GM18907 (cell line): Measurements from ENCODE around the gene ZC3H12A.
"Not testable (repeated sequence)": the region's sequence is repeated elsewhere in the genome, so short reads cannot be mapped to it uniquely, and the experiment has no call there.

Source experiments
- ATAC-seq: cut with Tn5 transposase; IDR thresholded peaks from one replicate; pipeline ENCODE4 v1.9.1; 2021; ENCODE audit warnings: mild to moderate bottlenecking, moderate library complexity; ENCODE audit not compliant: unreplicated experiment

Gene ZC3H12A

DNA sequence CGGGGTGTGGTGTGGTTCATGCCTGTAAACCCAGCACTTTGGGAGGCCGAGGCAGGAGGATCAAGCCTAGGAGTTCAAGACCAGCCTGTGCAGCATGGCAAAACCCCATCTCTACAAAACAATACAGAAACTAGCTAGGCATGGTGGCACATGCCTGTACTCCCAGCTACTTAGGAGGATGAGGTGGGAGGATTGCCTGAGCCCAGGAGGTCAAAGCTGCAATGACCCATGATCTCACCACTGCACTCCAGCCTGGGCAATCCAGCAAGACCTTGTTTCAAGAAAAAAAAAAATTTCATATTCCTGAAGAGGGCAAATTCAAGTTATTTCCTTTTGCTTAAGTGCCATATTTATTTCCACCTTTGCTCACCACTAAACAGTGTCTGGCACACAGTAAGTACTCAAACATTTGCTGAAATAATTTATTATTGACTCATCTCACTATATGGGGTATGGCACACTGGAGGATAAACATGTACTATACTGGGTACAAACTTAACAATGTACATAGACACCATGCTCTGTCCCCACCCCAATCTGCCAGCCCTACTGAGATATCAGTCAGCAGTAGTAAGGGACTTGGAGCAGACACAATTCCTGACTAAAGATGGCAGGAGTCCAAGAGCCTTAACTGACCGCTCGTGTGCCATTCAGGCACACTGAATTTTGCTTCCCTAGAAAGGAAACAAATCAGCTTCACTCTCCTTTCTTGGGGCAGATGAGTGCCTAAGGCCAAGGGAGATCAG, 24.7 kb downstream of the ZC3H12A start:
- ATAC-seq, result no peak

DNA sequence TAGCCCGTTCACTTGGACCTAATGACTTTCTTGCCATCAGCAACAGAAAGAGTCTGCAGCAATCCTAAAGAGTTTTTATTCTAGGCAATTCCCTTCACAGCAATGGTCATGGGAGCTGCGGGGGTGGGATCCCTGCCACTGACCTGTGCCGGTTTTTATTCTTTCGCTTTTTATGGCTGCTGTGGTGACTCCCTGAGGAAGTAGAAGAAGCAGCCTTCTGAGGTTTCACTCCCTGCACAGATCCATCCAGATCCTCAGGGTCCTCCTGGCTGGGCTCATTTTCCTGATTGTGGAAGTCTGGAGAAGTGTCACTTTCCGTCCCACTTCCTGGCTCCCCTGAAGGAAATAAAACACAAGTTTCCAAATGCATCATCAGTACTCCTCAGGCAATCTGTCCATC, 27.3 kb downstream of the ZC3H12A start:
- no peak for ATAC-seq

DNA sequence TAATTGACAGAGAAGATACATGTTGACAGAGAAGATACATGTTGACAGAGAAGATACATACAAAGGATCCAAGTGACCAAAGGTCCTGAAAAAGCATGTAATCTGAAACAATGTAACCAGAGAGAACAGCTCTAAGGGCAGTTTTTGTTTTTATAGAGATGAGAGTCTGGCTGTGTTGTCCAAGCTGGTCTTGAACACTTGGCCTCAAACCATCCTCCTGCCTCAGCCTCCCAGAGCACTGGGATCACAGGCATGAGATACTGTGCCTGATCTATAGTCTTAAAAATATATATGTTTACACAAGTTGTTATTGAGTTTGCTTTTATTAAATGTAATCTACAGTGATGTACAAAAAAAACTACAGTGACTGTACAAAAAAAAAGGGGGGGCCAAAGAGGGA, 27.7 kb downstream of the ZC3H12A start:
- no peak for ATAC-seq

DNA sequence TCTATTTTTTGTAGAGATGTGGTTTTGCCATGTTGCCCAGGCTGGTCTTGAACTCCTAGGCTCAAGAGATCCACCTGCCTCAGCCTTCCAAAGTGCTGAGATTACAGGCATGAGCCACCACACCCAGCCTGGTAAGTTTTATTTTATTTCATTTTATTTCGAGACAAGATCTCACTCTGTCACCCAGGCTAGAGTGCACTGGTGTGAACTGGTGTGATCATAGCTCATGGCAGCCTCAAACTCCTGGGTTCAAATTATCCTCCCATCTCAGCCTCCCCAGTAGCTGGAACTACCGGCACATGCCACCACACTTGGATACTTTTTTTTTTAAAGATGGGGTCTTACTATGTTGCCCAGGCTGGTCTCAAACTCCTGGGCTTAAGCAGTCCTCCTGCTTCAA, 28.4 kb downstream of the ZC3H12A start:
- not testable (repeated sequence) for ATAC-seq

DNA sequence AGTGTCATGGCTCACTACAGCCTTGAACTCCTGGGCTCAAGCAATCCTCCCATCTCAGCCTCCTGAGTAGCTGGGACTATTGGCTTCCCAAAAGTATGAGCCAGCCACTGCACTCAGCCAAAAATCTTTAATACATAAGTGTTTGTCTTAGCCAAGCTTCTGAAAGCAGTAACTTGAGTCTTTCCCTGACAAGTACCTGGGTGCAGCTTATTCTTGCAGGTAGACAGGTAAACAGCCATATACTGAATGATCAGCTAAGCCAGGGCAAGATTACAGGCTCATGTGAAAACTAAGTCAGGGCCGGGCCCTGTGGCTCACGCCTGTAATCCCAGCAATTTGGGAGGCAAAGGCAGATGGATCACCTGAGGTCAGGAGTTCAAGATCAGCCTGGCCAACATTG, 32.4 kb downstream of the ZC3H12A start:
- ATAC-seq, result no peak

DNA sequence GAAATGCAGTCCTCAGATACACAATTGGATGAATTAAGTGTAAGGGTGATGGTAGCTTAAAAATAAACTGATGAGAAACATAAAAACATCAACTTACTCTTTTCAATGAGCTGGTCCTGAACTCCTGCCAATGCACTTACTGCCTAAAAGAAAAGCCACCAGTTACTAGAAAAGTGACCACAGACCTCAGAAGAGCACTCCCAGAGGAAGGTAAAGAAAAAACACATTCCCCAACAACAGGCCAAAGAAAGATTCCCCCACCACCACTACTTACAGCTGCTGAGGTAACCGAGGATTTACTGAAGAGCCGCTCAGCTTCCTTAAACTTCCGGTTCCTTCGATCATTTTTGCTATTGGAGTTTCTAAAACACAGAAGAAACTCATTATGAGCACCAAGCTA, 34.8 kb downstream of the ZC3H12A start:
- no peak for ATAC-seq

DNA sequence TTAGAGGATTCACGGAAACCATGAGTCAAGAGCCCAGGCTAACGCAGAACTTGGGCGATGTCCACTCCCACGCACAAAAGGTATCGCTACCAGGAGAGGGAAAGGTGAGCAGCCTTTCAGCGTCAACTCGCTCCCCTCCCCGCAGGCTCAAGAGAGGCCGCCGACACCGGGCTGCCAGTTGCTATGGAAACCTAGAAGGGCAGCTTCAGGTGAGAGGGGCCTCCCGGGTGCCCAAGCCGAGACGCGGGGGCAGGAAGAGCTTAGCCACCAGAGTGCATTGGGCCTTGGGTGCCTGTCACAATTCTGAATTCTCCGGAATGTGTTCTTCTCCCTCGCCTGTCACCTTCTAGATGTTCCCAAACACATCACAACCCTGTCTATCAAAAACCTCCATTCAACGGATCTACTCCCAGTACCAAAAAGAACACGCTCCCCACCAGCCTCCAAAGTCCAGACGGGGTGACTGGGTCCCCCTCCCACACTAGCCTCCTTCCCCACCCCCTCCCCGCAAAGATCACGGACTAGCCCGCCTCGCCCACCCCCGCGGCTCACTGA, 39.5 kb downstream of the ZC3H12A start:
- ATAC-seq, result peak; percentile 29

DNA sequence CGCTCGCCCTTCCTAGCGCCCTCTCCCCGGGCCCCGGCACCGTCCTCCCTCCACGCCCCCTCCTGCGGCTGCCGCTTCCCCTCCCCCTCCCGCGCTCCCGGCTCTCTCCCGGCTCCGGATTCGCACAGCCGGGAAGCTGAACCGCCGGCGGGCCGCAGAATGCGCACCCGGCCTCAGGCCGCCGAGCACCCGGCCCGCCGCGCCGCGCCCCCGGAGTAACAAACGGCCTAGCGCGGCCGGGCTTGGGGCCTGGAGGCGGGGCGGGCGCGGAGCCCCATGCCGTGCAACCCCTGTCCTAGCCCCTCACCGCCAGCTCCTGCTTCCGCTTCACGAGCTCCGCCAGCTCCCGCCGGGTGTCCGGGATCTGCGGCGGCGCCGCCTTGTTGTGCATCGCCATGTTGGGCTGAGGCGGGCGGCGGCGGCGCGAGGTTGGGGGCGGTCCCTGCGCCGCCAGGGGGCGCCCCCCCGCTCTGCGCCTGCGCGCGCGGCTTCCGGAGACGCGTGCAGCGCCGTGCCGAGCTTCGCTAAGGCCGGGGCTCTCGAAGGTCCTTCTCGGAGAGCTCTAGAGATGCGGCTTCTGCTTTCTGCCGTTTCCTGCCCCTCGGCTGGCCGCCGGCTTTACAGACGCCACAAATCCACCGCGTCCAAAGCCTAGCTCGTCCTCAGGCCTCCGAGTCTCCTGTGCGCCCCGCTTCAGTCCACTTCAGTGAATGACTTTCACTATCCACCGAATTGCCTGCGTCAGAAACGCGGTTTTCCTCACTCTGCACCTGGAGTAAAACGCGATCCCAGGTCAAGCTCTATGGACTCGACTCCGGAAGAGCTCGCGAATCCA, 40.2 kb downstream of the ZC3H12A start, which contains the start of gene MEAF6:
Gene MEAF6, minus strand, starts transcription at position 417 of the 835 bp plus-strand sequence. Its CDS starts 20 bp downstream, at position 397.
- peak; percentile 82 for ATAC-seq

DNA sequence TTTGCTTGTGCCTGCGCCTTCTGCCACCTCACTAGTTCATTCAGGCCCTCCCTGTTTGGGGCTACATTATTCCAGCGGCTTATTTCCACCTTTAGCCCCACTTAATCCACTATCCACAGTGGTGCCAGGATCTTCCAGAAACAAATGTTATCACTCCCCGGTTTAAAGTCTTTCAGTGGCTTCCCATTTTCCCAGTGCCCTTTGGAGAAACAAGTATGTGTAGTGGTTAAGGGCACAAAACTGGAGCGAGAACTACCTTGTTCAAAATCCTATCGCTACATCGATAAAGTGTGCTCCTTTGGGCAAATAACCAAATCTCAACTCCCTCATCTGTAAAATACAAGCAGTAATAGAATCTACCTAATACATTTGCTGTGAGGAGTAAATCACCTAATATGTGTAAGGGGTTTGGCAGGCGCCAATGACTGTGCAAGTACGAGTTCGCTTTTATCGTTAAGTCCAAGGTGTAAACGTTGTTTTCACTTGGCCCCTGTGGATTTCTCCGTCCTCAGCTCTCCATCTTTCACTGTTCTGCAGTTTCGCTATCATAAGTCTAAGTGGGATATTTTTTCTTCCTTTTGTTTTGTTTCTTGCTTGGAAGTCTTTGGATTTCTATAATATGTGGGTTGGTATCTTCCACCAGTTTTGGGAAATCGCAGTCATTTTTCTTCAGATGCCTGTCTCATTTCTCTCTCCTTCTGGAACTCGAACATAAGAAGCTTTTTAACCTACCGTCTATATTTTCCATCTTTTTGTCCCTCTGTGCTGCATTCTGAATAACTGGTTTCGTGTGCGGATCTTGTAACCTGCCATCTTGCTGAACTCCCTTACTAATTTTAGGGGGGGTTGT, 41.0 kb downstream of the ZC3H12A start:
- no peak for ATAC-seq

DNA sequence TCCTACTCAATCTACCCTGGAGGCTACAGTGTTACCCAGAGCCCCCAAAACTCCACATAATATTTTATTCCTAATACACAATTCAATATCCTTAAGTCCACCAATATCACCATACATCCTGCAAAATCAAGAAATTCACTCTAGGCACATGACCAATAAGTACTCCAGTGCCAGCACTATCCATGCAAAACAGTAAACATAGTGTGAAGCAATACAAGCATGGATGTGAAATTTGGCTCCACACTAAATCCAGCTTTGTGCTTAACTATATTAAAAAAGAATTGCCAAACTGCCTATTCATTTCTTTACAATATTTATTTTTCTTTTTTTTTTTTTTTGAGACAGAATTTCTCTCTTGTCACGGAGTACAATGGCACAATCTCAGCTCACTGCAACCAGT, 43.2 kb downstream of the ZC3H12A start:
- ATAC-seq, result no peak

DNA sequence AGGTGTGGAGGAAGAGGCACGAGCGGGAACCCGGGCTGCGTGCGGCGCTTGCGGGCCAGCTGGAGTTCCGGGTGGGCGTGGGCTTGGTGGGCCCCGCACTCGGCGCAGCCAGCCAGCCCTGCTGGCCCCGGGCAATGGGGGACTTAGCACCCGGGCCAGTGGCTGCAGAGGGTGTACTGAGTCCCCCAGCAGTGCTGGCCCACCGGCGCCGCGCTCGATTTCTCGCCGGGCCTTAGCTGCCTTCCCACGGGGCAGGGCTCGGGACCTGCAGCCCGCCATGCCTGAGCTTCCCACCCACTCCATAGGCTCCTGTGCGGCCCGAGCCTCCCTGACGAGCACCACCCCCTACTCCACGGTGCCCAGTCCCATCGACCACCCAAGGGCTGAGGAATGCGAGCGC, 43.9 kb downstream of the ZC3H12A start:
- ATAC-seq, result not testable (repeated sequence)

DNA sequence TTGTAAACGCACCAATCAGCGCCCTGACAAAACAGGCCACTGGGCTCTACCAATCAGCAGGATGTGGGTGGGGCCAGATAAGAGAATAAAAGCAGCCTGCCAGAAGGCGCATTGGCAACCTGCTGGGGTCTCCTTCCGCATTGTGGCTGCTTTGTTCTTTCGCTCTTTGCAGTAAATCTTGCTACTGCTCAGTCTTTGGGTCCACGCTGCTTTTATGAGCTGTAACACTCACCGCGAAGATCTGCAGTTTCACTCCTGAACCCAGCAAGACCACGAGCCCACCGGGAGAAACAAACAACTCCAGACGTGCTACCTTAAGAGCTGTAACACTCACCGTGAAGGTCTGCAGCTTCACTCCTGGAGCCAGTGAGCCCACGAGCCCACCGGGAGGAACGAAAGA, 44.5 kb downstream of the ZC3H12A start:
- ATAC-seq, result not testable (repeated sequence)

DNA sequence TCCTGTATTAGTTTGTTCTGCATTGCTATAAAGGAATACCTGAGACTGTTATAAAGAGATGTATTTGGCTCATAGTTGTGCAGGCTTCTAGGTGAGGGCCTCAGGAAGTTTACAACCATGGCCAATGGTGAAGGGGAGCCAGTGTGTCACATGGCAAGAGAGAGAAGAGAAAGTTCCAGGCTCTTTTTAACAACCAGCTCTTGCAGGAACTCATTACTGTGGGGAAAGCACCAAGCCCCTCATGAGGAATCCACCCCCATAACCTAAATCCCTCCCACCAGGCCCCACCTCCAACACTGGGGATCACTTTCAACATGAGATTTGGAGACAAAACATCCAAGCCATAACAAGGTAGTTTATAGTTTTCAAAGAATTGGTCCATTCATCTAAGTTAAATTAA, 45.2 kb downstream of the ZC3H12A start:
- ATAC-seq, result no peak

DNA sequence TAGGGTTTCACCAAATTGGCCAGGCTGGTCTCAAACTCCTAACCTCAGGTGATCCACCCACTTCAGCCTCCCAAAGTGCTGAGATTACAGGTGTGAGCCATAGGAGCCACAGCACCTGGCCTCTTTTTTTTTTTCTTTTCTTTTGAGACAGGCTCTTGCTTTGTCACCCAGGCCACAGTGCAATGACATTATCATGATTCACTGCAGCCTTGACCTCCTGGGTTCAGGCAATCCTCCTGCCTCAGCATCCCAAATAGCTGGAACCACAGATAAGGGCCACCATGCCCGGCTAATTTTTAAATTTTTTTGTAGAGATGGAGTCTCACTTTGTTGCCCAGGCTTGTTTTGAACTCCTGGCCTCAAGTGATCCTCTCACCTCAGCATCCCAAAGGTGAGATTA, 55.5 kb downstream of the ZC3H12A start:
- ATAC-seq, result not testable (repeated sequence)

DNA sequence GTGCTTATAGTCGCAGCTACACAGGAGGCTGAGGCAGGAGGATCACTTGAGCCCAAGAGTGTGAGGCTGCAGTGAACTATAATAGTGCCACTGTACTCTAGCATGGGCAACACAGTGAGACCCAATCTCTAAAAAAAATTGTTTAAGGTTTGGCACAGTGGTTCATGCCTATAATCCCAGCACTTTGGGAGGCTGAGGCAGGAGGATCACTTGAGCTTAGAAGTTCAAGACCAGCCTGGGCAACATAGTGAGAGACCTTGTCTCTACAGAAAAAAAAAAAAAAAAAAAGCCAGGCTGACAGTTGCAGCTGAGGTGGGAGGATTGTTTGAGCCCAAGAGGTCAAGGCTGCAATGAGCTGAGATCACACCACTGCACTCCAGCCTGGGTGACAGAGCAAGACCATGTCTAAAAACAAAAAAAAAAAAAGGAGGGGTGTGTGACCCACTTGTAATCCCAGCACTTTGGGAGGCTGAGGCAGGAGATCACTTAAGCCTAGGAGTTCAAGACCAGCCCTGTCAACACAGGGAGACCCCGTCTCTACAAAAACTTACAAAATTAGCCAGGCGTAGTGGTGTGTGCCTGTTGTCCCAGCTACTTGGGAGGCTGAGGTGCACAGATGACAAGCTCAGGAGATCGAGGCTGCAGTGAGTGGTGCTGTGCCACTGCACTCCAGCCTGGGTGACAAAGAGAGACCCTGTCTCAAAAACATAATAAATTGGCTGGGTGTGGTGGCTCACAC, 58.2 kb downstream of the ZC3H12A start:
- not testable (repeated sequence) for ATAC-seq

DNA sequence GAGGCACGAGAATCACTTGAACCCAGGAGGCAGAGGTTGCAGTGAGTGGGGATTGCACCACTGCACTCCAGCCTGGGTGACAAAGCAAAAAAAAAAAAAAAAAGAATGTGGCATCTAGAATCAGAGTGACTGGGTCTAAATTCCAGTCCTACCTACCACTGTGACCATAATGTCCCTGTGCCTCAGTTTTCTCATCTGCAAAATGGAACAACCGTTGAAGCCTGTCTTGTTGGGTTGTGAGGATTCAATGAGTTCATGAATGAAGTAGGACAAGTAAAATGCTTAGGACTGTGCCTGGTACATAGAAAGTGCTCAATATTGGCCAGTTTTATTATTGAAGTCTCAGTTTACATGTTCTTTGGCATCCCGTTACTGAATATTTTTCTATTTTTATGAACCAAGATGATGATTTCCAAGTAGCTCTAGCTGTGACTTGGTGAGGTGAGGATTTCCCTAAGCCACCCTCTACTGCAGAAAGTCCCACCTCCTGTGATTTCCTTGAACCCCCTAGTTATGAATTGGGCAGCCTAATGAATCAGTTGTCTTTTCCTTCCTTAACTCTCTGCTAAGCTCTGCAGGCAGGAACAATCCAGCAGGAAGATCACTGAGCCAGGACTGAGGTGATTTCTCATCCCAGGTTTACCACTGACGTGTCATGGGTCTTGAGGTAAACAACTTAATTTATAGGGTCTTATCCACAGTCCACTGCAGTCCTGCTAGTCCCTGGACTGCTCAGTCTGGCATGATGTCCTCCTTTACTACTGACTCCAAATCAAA, 59.1 kb downstream of the ZC3H12A start:
- ATAC-seq, result no peak
